Body of pancreas (tissue), 4 donors: ENCODE data around the gene KCNN3.

ENCODE experiments used
- CTCF ChIP-seq, 7 experiments: fragments of 450-650 bp in 4 of 7; fragments of 200-600 bp in 3 of 7; sonication (generic) in 3 of 7; IDR thresholded peaks; one replicate each; pipeline ENCODE4 v1.5.1; 2016 to 2019; ENCODE audit warnings: antibody characterized with exemption in 7 of 7
- POLR2A ChIP-seq, 3 donors: fragments of 450-650 bp; IDR thresholded peaks; one replicate each; pipeline ENCODE4 v1.6.1; 2016; ENCODE audit warnings: antibody characterized with exemption in 3 of 3, mild to moderate bottlenecking in 2 of 3

GRCh38 chr1:154759793-154760192 is 110.3 kb downstream of the KCNN3 start:
- TF ChIP-seq POLR2A (IDR thresholded peaks at IDR 0.05) = no peak
- no peak for TF ChIP-seq CTCF (IDR thresholded peaks at IDR 0.05)
